B cell (primary cell): ENCODE measurements around the gene THYN1. TPM values are rescaled to one million over a fixed set of nuclear protein-coding genes. Genes with fewer than 3 reads are reported as not detected.
"Not testable (repeated sequence)": the region's sequence is repeated elsewhere in the genome, so short reads cannot be mapped to it uniquely, and the experiment has no call there.

Source experiments
- ATAC-seq: fragments of 200-7000 bp; cut with Tn5 transposase; one replicate; pipeline ENCODE4 v1.10.0; 2021; ENCODE audit warnings: low read depth, mild to moderate bottlenecking, moderate number of reproducible peaks, moderate library complexity
- CTCF ChIA-PET: fragments of 350-600 bp; sonication (Branson Sonifier 250); formaldehyde crosslinking; loops from one replicate; lab custom pipeline; 2021; ENCODE audit warnings: antibody characterized with exemption, inconsistent platforms; lab: Charles Lee
- POLR2A ChIA-PET: fragments of 350-600 bp; sonication (Branson Sonifier 250); formaldehyde crosslinking; loops from one replicate; lab custom pipeline; 2021; ENCODE audit warnings: antibody characterized with exemption; lab: Charles Lee
- DNase-seq: peaks from one replicate; pipeline ENCODE4 v3.0.0; 2013
- H2AFZ ChIP-seq: 2 replicates; pipeline ENCODE4 v1.6.1; 2012; ENCODE audit warnings: mild to moderate bottlenecking, low read depth, low read length; ENCODE audit not compliant: insufficient read depth, poor library complexity, severe bottlenecking
- H3K27ac ChIP-seq, 2 donors: 1 replicate in 1 of 2; 2 replicates in 1 of 2; pipeline ENCODE4 v1.5.1; 2012 to 2013; ENCODE audit warnings: low read length in 2 of 2, mild to moderate bottlenecking in 2 of 2, moderate library complexity in 1 of 2
- H3K27me3 ChIP-seq, 4 experiments: fragments of 200-600 bp in 1 of 4; sonication (generic) in 1 of 4; replicated peaks in 1 of 4; 1 replicate in 2 of 4; 2 replicates in 2 of 4; pipeline versions ENCODE4 v1.6.1 to v1.7.0; 2013 to 2016; ENCODE audit warnings: low read length in 3 of 4, mild to moderate bottlenecking in 2 of 4, mixed read lengths in 1 of 4, moderate library complexity in 1 of 4; ENCODE audit not compliant: insufficient read depth in 4 of 4, control insufficient read depth in 3 of 4; ENCODE audit errors: control extremely low read depth in 1 of 4
- H3K36me3 ChIP-seq, 2 experiments: replicated peaks in 1 of 2; 1 replicate in 1 of 2; 2 replicates in 1 of 2; pipeline versions ENCODE4 v1.6.1 to v1.7.1; 2013; ENCODE audit warnings: low read length in 1 of 2; ENCODE audit not compliant: insufficient read depth in 2 of 2, control insufficient read depth in 1 of 2; ENCODE audit errors: control extremely low read depth in 1 of 2, extremely low read depth in 1 of 2
- H3K4me1 ChIP-seq, 2 donors: fragments of 200-600 bp in 1 of 2; sonication (generic) in 1 of 2; 1 replicate in 1 of 2; 2 replicates in 1 of 2; pipeline versions ENCODE4 v1.5.1 to v1.6.1; 2013 to 2017; ENCODE audit warnings: low read length in 2 of 2; ENCODE audit not compliant: control insufficient read depth in 2 of 2, insufficient read depth in 2 of 2
- H3K4me2 ChIP-seq: replicated peaks from 2 replicates; pipeline ENCODE3; 2012; ENCODE audit warnings: mild to moderate bottlenecking, low read depth, low read length; ENCODE audit not compliant: poor library complexity, severe bottlenecking
- H3K4me3 ChIP-seq, 5 experiments: fragments of 200-600 bp in 1 of 5; sonication (generic) in 1 of 5; 1 replicate in 3 of 5; 2 replicates in 2 of 5; pipeline versions ENCODE4 v1.5.1 to v1.7.0; 2011 to 2016; ENCODE audit warnings: low read length in 4 of 5, mild to moderate bottlenecking in 4 of 5, low read depth in 2 of 5, control low read depth in 1 of 5, moderate library complexity in 1 of 5; ENCODE audit not compliant: insufficient read depth in 1 of 5; ENCODE audit errors: control extremely low read depth in 1 of 5, extremely low read depth in 1 of 5
- H3K79me2 ChIP-seq: fragments of 200-600 bp; sonication (generic); one replicate; pipeline ENCODE4 v1.6.0; 2016; ENCODE audit warnings: low read length; ENCODE audit not compliant: control insufficient read depth, insufficient read depth
- H3K9ac ChIP-seq: fragments of 200-600 bp; sonication (generic); 2 replicates; pipeline ENCODE4 v1.6.1; 2017; ENCODE audit warnings: mild to moderate bottlenecking, low read length, moderate library complexity
- H3K9me3 ChIP-seq, 3 donors: one replicate each; pipeline versions ENCODE4 v1.6.1 to v1.7.1; 2013; ENCODE audit warnings: low read length in 2 of 3; ENCODE audit not compliant: control insufficient read depth in 2 of 3, insufficient read depth in 1 of 3; ENCODE audit errors: control extremely low read depth in 1 of 3
- H4K20me1 ChIP-seq: 2 replicates; pipeline ENCODE4 v1.6.0; 2012; ENCODE audit warnings: mild to moderate bottlenecking, low read length; ENCODE audit not compliant: insufficient read depth, control insufficient read depth, poor library complexity, severe bottlenecking
- H3K27ac Mint-ChIP-seq: one replicate; pipeline ENCODE4 v1.8.0; 2021; ENCODE audit warnings: mixed read lengths
- H3K27me3 Mint-ChIP-seq: one replicate; pipeline ENCODE4 v1.8.0; 2021; ENCODE audit warnings: mixed read lengths
- H3K4me1 Mint-ChIP-seq: one replicate; pipeline ENCODE4 v1.8.0; 2021; ENCODE audit warnings: mixed read lengths
- H3K4me3 Mint-ChIP-seq: one replicate; pipeline ENCODE4 v1.8.0; 2021; ENCODE audit warnings: mixed read lengths
- H3K9me3 Mint-ChIP-seq: one replicate; pipeline ENCODE4 v1.8.0; 2022; ENCODE audit warnings: mixed read lengths; ENCODE audit not compliant: insufficient read depth
- CTCF ChIP-seq: fragments of 200-600 bp; IDR thresholded peaks from one replicate; pipeline ENCODE4 v1.8.0; 2022; ENCODE audit warnings: antibody characterized with exemption, mild to moderate bottlenecking
- EZH2 ChIP-seq: IDR thresholded peaks from 2 replicates; pipeline ENCODE4 v1.6.1; 2012; ENCODE audit warnings: borderline replicate concordance, low read depth, mild to moderate bottlenecking, moderate library complexity, low read length; ENCODE audit not compliant: insufficient read depth, poor library complexity, severe bottlenecking
- WGBS: methylation state at CpG from one replicate; pipeline ENCODE4 v1.1.5; 2013; ENCODE audit warnings: missing lambda C conversion rate; ENCODE audit not compliant: insufficient coverage; 5-methylcytosine and 5-hydroxymethylcytosine counted together
- intact Hi-C: fragments of 100-400 bp; cut with micrococcal nuclease; formaldehyde crosslinking; loops from one replicate; pipeline ENCODE4 v1.10.0; 2022
- polyA plus RNA-seq: library from polyadenylated mRNA; depleted of rRNA; stranded (reverse); fragments of >200 nt; gene quantifications from 2 replicates; pipeline ENCODE4 v1.2.3, GENCODE V29; 2012
- total RNA-seq, 2 donors: library from RNA; stranded (reverse); fragments of 120-200 nt in 1 of 2; gene quantifications; 1 replicate in 1 of 2; 2 replicates in 1 of 2; pipeline versions ENCODE4 v1.2.3 to v1.2.4, GENCODE V29; 2013 to 2022

Gene THYN1
- total and polyA plus RNA-seq, 2 donors (not counting 1 experiment from before 2014, with no cell fraction given): 36.3 to 38.4 TPM

GRCh38 chr11:134257101-134257500, 3.9 kb upstream of the THYN1 start:
- Mint-ChIP-seq H3K9me3 (no peaks in the 10 kb centered on the region), H3K4me3 (no peak overlapping the region), H3K27ac (no peak overlapping the region), H3K4me1 (peaks cover 23% of the 10 kb centered on the region), H3K27me3 (no peaks in the 10 kb centered on the region)
- no peak overlapping the region for H3K4me3 ChIP-seq
- no peaks in the 10 kb centered on the region for H3K9me3 ChIP-seq
- intact Hi-C loops: no loop called here
- H3K27ac ChIP-seq: no peak overlapping the region
- H2AFZ ChIP-seq: no peak overlapping the region
- POLR2A ChIA-PET: no interaction called here
- H4K20me1 ChIP-seq: no peaks in the 10 kb centered on the region
- H3K4me1 ChIP-seq: peaks cover 6 to 12% of the 10 kb centered on the region in 2 donors
- WGBS: 94% methylated on average over 10 of the region's 11 CpGs
- TF ChIP-seq EZH2: no peak
- no peak for TF ChIP-seq CTCF
- H3K79me2 ChIP-seq: peaks cover 7% of the 10 kb centered on the region
- H3K4me2 ChIP-seq: no peak overlapping the region
- ATAC-seq (no peak), DNase-seq (no peak)
- H3K27me3 ChIP-seq: no peaks in the 10 kb centered on the region
- CTCF ChIA-PET: interaction anchor here (1.0 kb wide), 1 partner anchor 26 kb away, joined by 5 read pairs; no protein-coding TSS in a partner anchor
- H3K36me3 ChIP-seq: peaks cover 3 to 27% of the 10 kb centered on the region in 2 experiments
- H3K9ac ChIP-seq: no peak overlapping the region

GRCh38 chr11:134255184-134255561, 2.0 kb upstream of the THYN1 start:
- H3K4me2 ChIP-seq, POLR2A ChIA-PET, H4K20me1 ChIP-seq, H3K9ac ChIP-seq, H3K79me2 ChIP-seq, H3K27me3 Mint-ChIP-seq, H2AFZ ChIP-seq, H3K9me3 Mint-ChIP-seq, H3K4me3 Mint-ChIP-seq, H3K27me3 ChIP-seq, H3K9me3 ChIP-seq, ATAC-seq, H3K27ac Mint-ChIP-seq, intact Hi-C loops, H3K4me3 ChIP-seq, H3K27ac ChIP-seq, DNase-seq: not testable (repeated sequence)
- CTCF ChIA-PET: interaction anchor here (1.0 to 3.3 kb wide), 4 partner anchors 11 to 48 kb away, joined by 3 to 14 read pairs (median 4); partner anchors contain the start of genes NCAPD3 and VPS26B
- 94% methylated on average over 2 of the region's 5 CpGs for WGBS
- Histone ChIP-seq H3K4me1 (peaks cover 10 to 15% of the 10 kb centered on the region in 2 donors), H3K36me3 (peaks cover 3 to 16% of the 10 kb centered on the region in 2 experiments)
- peaks cover 28% of the 10 kb centered on the region for H3K4me1 Mint-ChIP-seq
